Stimulated activated CD8-positive, alpha-beta memory T cell treated with anti-CD3 and anti-CD28 coated beads, Interleukin-4, amount 100 ng/mL, for 48 hours (primary cell): ENCODE results near the gene KTI12.
"Not testable (repeated sequence)": the region's sequence is repeated elsewhere in the genome, so short reads cannot be mapped to it uniquely, and the experiment has no call there.

ENCODE experiments used
- DNase-seq: peaks from one replicate; pipeline ENCODE4 v3.0.0-alpha.2; 2020

Gene KTI12, protein sequence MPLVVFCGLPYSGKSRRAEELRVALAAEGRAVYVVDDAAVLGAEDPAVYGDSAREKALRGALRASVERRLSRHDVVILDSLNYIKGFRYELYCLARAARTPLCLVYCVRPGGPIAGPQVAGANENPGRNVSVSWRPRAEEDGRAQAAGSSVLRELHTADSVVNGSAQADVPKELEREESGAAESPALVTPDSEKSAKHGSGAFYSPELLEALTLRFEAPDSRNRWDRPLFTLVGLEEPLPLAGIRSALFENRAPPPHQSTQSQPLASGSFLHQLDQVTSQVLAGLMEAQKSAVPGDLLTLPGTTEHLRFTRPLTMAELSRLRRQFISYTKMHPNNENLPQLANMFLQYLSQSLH

DNA sequence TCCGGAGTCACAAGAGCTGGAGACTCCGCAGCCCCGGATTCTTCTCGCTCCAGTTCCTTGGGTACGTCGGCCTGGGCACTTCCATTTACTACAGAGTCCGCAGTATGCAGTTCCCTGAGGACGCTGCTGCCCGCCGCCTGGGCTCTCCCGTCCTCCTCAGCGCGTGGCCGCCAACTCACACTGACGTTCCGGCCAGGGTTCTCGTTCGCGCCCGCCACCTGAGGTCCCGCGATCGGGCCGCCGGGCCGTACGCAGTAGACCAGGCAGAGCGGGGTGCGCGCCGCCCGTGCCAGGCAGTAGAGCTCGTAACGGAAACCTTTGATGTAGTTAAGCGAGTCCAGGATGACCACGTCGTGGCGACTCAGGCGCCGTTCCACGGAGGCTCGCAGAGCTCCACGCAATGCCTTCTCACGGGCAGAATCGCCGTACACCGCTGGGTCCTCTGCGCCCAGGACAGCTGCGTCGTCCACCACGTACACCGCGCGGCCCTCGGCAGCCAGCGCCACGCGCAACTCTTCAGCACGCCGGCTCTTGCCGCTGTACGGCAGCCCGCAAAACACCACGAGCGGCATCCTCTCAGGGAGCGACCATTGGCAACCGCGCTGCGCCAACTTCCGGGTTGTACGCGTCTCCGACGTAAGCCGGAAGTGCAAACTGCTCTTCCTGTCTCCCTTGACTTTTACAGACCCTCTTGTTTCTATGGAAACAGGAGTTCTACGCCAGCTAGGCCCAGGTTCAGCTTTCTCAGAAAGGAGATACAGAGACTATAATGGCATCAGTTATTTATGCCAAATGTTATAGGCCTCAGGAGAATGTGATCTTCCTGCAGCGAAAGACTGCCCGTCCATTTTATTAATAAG lies at the start of gene KTI12:
TSS of gene KTI12 (minus strand) at position 621 of the 860 bp plus-strand sequence. CDS start at position 572, 49 bp downstream.
- peak; percentile 88 for DNase-seq

DNA sequence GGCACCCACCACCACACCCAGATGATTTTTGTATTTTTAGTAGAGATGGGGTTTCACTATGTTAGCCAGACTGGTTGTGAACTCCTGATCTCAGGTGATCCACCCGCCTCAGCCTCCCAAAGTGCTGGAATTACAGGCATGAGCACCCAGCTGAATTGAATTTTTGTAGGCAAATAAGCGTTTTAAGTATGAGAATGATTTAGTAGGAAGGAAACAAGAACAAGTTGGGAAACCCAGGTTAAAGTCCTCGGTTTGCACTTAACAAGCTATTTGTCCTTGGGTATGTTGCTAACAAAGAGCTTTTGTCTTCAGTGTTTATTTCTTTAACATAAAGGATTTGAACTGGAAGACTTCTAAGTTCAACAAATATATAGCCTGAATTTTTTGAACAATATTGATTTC lies 46.4 kb upstream of the KTI12 start:
- DNase-seq, result no peak

DNA sequence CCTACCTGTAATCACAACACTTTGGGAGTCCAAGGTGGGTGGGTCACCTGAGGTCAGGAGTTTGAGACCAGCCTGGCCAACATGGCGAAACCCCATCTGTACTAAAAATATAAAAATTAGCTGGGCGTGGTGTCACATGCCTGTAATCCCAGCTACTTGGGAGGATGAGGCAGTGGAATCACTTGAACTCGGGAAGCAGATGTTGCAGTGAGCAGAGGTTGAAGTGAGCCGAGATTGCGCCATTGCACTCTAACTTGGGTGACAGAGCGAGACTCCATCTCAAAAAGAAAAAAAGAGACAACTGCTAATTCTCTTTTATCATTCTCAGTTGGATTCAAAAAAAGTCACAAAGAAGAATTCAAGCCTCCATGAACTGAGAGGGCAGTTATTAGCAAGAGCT lies 43.7 kb upstream of the KTI12 start:
- DNase-seq, result not testable (repeated sequence)

DNA sequence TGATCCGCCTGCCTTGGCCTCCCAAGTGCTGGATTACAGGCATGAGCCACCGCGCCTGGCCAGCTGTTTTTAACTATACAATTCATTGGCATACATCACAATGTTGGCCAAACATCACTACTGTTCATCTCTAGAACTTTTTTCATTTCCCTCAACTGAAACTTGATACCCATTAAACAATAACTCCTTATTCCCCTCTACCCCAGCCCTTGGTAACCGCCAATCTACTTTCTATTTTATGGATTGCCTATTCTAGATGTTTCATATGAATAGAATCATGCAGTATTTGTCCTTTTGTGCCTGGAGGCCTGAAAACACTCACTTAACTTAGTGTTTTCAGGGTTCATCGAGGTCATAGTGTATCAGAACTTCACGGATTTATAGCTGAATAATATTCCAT lies 38.7 kb upstream of the KTI12 start:
- DNase-seq, result no peak

DNA sequence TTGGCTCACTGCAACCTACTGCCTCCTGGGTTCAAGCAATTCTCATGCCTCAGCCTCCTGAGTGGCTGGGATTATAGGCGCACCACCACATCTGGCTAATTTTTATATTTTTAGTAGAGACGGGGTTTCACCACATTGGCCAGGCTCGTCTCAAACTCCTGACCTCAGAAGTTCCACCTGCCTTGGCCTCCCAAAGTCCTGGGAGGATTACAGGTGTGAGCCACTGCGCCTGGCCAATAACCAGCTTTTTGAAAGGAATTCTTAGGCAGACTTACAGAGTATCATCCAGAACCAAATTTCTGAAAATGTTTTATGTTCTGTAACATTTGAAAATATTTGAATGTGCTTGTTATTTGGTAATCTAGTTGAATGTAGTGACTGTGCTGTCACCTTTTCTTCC lies 37.1 kb upstream of the KTI12 start:
- DNase-seq, result no peak

DNA sequence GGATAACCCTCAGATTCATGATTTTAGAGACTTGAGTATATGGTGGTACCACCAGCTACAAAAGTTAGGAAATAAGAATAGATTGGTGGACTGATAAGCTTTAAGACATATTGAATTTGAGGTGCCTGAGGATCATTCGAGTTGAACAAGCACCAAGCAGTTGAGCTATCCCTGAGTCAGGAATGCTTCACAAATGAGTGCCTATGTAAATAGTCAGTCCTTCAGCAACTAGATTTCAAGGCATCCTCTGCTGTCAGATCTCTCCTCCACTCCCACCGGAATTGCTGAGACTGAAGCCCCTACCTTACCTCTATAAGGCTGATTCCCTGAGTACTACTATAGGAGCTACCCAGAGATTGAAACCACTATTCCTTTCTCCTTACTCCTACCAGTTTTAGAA lies 29.6 kb upstream of the KTI12 start:
- no peak for DNase-seq

DNA sequence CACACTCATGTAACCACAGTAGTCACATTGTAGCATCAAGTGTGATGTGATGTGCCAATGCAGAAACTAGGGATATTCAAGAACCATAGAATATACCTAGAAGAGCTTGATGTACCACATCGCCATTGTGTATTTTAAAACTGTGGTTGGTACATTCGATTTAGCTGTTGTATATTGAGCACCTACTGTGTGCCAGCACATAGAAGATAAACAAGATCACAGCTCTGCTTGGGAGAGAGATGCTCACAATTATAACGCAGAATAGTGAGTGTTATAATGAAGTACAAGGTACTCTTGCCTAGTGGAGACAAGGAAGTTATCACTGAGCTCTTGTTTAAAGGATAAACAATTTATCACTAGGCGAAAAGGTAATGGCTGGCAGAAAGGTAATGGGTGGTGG lies 27.2 kb upstream of the KTI12 start:
- DNase-seq, result no peak

DNA sequence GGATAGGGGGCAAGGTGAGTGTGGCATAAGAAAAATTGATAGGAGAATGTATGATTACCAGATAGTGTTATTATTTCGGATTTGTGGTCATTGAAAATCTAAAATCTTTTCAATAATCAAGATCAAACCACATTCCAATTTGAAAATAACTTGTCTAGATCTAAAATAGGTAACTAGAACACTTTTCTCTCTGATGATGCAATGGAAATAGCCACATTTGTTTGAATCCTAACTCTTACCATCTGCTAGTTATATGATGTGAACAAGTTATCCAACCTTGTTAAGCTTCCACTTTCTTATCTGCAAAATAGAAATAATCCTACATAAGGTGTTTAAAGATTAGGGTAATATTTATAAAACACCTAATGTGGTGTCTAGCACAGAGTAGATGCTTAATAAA lies 26.3 kb upstream of the KTI12 start:
- no peak for DNase-seq

DNA sequence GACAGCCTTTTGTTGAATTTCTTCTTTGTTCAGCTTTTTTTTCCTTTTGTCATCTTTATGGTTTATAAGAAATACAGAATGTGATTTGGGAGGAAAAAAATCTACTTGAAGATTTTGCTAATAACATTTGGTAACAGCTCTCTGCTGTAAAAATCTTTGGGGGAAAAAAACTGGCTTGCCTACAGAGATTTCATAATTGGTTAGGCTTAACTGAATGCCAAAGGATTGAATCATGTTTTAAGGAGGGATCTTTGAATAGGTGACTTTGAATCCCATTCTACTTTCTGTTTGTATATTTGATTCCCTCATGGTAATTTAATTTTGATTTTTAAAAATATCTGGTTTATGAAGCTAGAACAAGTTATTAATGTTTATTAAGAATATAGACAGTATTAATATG lies 25.7 kb upstream of the KTI12 start:
- no peak for DNase-seq

DNA sequence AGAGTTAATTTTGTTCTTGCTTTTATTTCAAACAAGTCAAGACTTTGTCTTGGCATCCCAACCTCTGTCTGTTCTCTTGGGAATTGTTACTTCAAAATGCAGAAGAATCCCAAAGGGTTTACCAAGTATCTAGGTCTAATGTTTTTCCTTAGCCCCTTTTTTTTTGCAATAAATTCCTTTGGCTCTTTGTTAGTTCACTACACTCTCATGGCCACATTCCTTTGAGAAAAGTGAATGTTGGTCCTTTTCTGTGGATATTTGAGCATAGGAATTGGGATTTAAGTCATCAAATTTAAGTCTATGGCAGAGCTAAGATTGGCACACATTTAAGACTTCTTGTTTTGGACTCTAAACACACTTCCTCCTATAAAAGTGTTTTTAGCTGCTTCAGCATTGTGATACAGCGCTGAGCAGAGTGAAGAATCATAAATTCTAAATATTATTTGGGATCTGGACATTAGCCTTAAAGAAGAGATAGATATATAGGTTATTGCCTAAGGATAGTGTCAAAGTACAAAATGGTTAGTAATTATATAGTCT lies 24.3 kb upstream of the KTI12 start:
- no peak for DNase-seq

DNA sequence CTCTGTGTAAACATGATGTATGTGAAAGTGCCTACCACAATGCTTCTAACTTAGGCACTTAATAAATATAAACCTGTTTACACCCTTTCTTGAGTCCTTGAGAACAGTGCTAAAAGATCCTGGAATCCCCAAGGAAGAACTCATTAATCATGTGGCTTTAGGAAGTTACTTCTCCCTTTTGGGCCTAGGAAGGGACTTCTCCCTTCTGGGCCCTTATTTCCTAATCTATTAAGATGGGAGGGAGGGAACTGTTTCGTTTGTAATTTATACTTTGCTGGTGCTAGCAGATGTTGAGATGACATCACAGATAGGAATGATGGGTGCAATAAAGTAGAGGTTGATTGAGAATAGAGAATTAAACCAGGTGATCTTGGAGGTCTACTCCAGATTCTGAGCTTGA lies 23.6 kb upstream of the KTI12 start:
- no peak for DNase-seq

DNA sequence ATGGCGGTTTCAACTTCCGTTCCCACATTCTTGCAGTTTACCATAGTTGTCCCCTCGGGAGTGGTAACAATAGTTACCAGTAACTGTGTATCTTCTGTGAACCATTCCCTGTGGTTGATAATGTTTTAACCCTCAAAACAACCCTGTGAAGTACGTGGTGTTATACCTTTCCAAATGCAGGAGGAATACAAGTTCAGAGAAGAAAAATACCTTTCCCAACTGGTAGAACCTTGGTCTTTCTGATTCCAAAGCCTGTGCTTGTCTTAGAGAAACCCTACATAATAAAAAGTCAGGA lies 23.3 kb upstream of the KTI12 start:
- DNase-seq, result no peak

DNA sequence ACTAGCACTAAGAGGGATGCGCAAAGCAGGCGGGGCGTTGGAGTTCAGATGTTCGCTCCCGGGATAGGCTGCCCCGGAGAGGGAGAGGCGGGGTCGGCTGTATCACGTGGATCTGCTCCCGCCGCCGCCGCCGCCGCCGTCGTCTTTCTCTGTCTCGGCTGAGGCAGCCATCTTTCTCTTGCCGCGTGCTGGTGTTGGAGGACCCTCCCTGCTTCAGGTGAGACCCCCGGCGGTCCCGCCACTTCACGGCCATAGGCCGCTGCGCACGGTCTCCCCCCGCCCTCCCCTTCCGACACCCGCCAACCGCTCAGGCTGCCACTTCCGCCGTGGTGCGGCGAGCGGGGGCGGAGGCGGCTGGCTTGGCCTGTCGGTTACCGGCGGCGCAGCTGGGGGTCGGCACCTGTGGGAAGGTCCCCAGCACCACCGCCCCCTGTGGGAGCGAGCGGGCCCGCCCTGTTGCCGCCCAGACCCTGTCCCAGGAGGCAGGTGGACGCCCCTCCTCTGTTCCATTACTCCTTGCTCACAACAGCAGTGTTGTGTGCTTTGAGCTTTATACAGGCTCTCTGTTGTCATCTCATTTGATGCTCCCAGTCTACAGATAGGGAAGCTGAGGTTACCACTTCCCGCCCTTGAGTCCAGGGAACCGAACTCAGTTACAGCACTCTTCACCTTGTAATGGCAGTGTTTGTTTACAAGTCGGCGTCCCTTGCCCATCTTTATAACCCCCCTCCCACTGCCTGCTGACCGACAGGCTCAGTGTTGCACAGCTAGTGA lies 22.7 kb upstream of the KTI12 start, which contains the start of gene BTF3L4:
TSS of gene BTF3L4 (plus strand) at position 133 of the 774 bp plus-strand sequence. CDS start 3,553 bp downstream, outside the sequence.
- DNase-seq, result peak; percentile 94

DNA sequence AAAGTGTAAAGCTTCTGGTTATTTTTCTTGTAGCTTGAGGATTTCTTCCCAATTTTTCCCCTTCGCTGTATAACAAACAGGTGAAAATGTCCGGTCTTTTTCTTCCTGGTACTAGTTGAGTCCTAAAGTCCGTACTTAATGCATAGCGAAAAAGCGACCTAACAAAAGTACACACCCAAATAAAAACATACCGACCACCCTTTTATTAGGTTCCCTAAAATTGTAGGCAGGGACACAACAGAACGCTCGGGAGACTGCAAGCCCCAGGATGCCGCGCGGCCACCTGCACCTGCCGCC lies 22.2 kb upstream of the KTI12 start:
- DNase-seq, result no peak

DNA sequence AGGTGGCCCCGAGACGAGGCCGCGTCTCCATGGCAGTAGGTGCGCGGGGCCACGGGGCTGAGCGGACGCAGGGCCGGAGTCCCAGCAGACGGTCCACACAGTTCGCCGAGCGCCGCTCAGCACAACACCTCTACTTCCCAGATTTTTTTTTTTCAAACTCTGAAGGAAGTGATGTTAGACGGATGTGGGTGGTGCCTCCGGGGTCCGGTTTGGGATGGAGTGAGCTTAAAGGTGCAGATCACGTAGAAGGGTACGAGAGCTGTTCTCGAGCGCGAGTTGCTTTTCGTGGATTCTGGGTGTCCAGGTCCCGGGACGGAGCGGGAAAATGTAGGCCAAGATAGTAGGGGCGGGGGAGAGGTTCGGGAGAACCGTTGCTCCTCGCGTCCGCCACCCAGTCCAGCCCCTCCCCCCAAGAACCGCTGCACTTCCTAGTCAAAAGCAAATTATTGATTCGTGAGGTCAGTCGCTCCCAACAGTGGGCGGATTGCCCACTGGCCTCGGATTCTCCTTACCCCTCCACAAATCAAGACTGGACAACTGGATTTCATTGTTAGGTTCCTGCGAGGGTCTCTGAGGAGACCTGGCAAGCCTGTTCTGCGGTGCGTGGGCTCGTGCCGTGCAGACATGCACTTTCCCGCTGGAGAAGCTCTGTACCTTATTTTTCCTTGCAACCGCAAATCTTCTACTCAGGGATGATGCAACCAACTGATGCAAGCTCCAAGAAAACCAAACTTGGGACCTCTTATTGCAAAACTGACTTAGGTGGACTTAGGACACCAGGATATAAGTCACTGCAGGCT lies 21.7 kb upstream of the KTI12 start, which contains the start of gene TXNDC12:
TSS of gene TXNDC12 (minus strand) at position 126 of the 800 bp plus-strand sequence. CDS start at position 31, 95 bp downstream.
- peak; percentile 79 for DNase-seq

DNA sequence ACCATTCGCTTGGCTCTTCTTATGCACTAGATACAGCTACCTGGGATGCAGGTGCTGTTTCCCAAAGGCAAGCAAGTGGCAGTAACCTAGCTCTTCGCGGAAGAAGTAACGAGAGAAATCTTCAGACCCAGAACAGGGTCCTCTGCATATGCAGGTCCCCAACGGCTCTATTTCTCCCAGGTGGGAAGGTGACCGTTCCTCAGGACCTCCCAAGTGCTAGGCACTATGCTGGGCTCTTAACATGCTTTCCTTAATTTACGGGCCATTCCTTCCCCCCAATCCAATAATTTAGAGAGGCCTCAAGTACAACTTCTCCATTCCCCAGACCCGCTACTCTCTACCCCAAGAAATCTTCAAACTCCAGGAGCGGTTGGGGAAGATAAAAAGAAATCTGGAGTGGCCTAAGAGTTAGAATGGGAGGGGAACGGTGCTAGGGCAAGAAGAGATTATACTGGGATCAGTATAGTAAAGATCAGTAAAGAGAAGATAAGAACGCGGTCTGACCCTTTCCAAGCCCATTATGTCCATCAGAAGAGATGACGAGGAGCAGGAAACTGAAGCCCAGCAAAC lies 21.0 kb upstream of the KTI12 start:
- DNase-seq, result no peak

DNA sequence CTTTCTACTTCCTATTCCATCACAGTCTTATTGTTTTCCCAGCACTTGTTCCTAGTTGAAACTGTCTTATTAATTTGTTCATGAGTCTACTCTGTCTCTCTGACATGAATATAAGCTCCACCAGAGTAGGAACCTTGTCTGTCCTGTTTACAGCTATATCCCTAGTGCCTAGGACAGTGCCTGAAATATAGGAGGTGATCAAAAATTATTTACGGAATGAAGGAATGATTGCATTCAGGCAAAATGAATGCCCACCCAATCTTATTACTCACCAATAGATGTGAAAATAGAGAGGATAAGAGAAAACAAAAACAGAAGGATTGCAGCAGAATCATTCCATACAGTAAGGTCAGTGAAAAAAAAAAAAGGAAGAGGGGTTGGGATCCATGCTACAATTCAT lies 20.3 kb upstream of the KTI12 start:
- no peak for DNase-seq

DNA sequence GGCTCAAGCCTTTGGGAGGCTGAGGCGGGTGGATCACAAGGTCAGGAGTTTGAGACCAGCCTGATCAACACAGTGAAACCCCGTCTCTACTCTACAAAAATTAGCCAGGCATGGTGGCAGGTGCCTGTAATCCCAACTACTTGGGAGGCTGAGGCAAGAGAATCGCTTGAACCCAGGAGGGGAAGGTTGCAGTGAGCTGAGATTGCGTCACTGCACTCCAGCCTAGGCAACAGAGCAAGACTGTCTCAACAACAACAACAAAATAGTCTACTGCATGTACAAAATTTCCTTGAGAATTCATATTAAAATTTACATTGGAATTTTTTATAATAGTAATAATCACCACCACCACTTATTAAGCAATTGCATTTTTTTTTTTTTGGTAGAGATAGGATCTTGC lies 15.7 kb upstream of the KTI12 start:
- not testable (repeated sequence) for DNase-seq

DNA sequence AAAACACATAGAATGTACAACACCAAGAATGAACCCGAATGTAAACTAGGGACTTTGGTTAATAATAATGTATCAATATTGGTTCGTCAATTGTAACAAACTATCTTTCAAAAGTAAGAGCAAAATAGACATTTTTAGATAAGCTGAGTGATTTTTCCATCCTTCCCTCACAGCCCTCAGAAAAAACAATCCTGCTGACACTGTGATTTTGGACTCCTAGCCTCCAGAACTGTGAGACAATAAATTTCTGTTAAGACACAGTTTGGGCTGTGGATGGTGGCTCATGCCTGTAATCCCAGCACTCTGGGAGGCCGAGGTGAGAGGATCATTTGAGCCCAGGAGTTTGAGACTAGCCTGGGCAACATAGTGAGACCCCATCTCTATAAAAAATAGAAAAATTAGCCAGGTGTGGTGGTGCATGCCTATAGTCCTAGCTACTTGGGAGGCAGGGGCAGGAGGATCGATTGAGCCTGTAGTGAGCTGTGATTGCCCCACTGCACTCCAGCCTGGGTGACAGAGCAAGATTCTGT lies 12.1 kb upstream of the KTI12 start:
- DNase-seq, result not testable (repeated sequence)

DNA sequence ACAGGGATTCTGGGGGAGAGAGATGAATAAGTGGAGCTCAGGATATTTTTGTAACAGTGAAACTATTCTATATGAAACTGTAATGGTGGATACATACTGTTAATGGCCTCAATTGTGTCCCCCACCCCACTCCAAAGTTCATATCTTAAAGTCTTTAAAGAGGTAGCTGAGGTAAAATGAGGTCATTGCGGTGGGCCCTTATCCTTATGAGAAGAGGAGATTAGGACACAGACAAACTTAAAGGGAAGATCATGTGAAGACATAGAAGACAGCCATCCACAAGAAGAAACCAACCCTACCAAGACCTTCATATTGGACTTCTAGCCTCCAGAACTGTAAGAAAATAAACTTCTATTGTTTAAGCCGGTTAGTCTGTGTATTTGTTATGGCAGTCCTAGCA lies 11.6 kb upstream of the KTI12 start:
- DNase-seq, result no peak

DNA sequence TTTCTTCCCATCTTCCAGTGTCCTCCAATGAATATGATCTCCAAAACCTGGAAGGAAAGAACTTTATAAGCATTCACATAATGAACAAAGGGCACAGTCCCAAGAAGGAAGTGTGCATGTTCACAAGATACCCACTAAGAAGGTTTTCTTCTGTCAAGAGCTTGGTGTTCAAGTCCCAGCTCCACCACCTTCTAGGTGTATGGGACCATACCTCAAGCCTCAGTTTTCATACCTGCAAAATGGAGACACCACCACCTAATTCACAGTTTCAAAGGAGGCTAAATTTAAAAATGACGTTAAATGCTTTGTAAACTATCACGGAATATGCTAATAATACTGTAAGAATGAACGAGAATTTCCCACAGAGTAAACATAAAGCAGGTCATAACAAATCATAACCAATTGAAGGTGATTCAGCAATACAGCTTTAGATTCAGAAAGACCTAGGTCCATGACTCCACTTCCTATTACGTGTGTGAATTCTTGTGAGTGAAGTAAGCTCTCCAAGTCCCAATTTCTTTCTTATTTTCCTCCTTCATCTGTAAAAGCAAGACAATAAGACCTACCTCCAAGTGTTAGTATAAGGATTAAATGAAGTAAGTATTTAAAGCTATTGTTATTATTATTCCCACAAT lies 8.1 kb upstream of the KTI12 start:
- no peak for DNase-seq
